Sciatic nerve (tissue), 2 donors: ENCODE results near the gene TNFAIP8. TPM values are rescaled to one million over a fixed set of nuclear protein-coding genes. Genes with fewer than 3 reads are reported as not detected.

ENCODE experiments used
- ATAC-seq: fragments of 200-7000 bp; cut with Tn5 transposase; one replicate; pipeline ENCODE4 v1.9.1; 2020; ENCODE audit warnings: mild to moderate bottlenecking, moderate library complexity
- DNase-seq: peaks from one replicate; pipeline ENCODE4 v3.0.0-alpha.2; 2020; ENCODE audit warnings: low spot score
- intact Hi-C: fragments of 100-400 bp; cut with DNase I; formaldehyde crosslinking; loops from one replicate; pipeline ENCODE4 v1.14.2; 2022
- total RNA-seq: library from RNA; stranded (reverse); fragmentation: NEBNext Ultra II Directional; extraction: Animal tissue kit (Norgen Biotek cat#: 25700); gene quantifications from one replicate; pipeline ENCODE4 v1.2.1, GENCODE V29; 2021
- donor health status: DM: no; HTN: no; CAD: no.
- donor health status: DM: no; HTN: no; CAD: no.

Gene TNFAIP8
- total RNA-seq, 1 donor from 2014 or later, result 14.6 TPM

- intact Hi-C loops, result no loop called here
- ATAC-seq (peak; percentile 29), DNase-seq (no peak)
Observed at GRCh38 chr5:119327018-119327417, 28.8 kb upstream of the TNFAIP8 start.

- intact Hi-C loops, result no loop called here
- DNase-seq (no peak), ATAC-seq (peak; percentile 50)
Observed at GRCh38 chr5:119328753-119329602, 26.8 kb upstream of the TNFAIP8 start.

- ATAC-seq (no peak), DNase-seq (no peak)
- intact Hi-C loops, result no loop called here
Observed at GRCh38 chr5:119329666-119330065, 26.2 kb upstream of the TNFAIP8 start.

GRCh38 chr5:119330367-119331183, 25.2 kb upstream of the TNFAIP8 start:
- ATAC-seq (peak; percentile 4), DNase-seq (no peak)
- intact Hi-C loops, result no loop called here

- intact Hi-C loops, result no loop called here
- ATAC-seq (no peak), DNase-seq (no peak)
Observed at GRCh38 chr5:119331566-119332095, 24.2 kb upstream of the TNFAIP8 start.

- DNase-seq (no peak), ATAC-seq (no peak)
- intact Hi-C loops, result no loop called here
Observed at GRCh38 chr5:119332208-119332607, 23.6 kb upstream of the TNFAIP8 start.

- no peak for DNase-seq
- ATAC-seq, result no peak
- intact Hi-C loops, result no loop called here
Observed at GRCh38 chr5:119332978-119333401, 22.8 kb upstream of the TNFAIP8 start.

- ATAC-seq, result no peak
- DNase-seq, result no peak
- intact Hi-C loops, result no loop called here
Observed at GRCh38 chr5:119333421-119333851, 22.4 kb upstream of the TNFAIP8 start.

GRCh38 chr5:119335261-119335677, 20.6 kb upstream of the TNFAIP8 start:
- no peak for ATAC-seq
- intact Hi-C loops, result no loop called here
- no peak for DNase-seq

- DNase-seq (no peak), ATAC-seq (no peak)
- intact Hi-C loops, result no loop called here
Observed at GRCh38 chr5:119336262-119336661, 19.6 kb upstream of the TNFAIP8 start.

- intact Hi-C loops, result no loop called here
- no peak for ATAC-seq
- DNase-seq, result no peak
Observed at GRCh38 chr5:119336845-119337580, 18.8 kb upstream of the TNFAIP8 start.

GRCh38 chr5:119338326-119338946, 17.4 kb upstream of the TNFAIP8 start:
- intact Hi-C loops, result no loop called here
- DNase-seq, result no peak
- ATAC-seq, result no peak

GRCh38 chr5:119339344-119339743, 16.5 kb upstream of the TNFAIP8 start:
- no peak for DNase-seq
- intact Hi-C loops, result no loop called here
- no peak for ATAC-seq

- ATAC-seq (no peak), DNase-seq (no peak)
- intact Hi-C loops, result no loop called here
Observed at GRCh38 chr5:119339965-119340364, 15.9 kb upstream of the TNFAIP8 start.

GRCh38 chr5:119340597-119341218, 15.1 kb upstream of the TNFAIP8 start:
- ATAC-seq, result no peak
- intact Hi-C loops, result no loop called here
- no peak for DNase-seq

GRCh38 chr5:119341452-119342349, 14.1 kb upstream of the TNFAIP8 start:
- intact Hi-C loops, result no loop called here
- DNase-seq (no peak), ATAC-seq (no peak)

GRCh38 chr5:119342406-119342805, 13.4 kb upstream of the TNFAIP8 start:
- DNase-seq, result no peak
- no peak for ATAC-seq
- intact Hi-C loops, result no loop called here
